Neural crest cell (in vitro differentiated cells): ENCODE data around the gene SIM1. TPM values are rescaled to one million over a fixed set of nuclear protein-coding genes. Genes with fewer than 3 reads are reported as not detected.

Source experiments
- DNase-seq: peaks from one replicate; pipeline ENCODE4 v3.0.0; 2021; ENCODE audit warnings: low read depth, mixed read lengths, low spot score
- H3K27ac Mint-ChIP-seq: one replicate; pipeline ENCODE4 v1.8.0; 2021; ENCODE audit warnings: mild to moderate bottlenecking, mixed read lengths; ENCODE audit not compliant: unreplicated experiment
- H3K27me3 Mint-ChIP-seq: 2 replicates; pipeline ENCODE4 v1.8.0; 2021; ENCODE audit warnings: low read depth, mild to moderate bottlenecking, mixed read lengths
- H3K36me3 Mint-ChIP-seq: 2 replicates; pipeline ENCODE4 v1.8.0; 2021; ENCODE audit warnings: low read depth, mild to moderate bottlenecking, mixed read lengths
- H3K4me1 Mint-ChIP-seq: 2 replicates; pipeline ENCODE4 v1.8.0; 2021; ENCODE audit warnings: mixed read lengths
- H3K4me3 Mint-ChIP-seq: one replicate; pipeline ENCODE4 v1.8.0; 2021; ENCODE audit warnings: mild to moderate bottlenecking, mixed read lengths
- H3K9me3 Mint-ChIP-seq: 2 replicates; pipeline ENCODE4 v1.8.0; 2021; ENCODE audit warnings: mixed read lengths
- total RNA-seq: library from RNA; stranded (reverse); gene quantifications from 2 replicates; pipeline ENCODE4 v1.2.1, GENCODE V29; 2021
- TF ChIP-seq, protein P1 (sequence below): fragments of 200-600 bp; sonication (generic); conservative IDR thresholded peaks from 2 replicates; pipeline ENCODE4 v1.5.0; 2021; ENCODE audit warnings: antibody characterized with exemption, mild to moderate bottlenecking

The SIM1 gene
- total RNA-seq, 1 donor from 2014 or later, result 0.58 TPM

DNA sequence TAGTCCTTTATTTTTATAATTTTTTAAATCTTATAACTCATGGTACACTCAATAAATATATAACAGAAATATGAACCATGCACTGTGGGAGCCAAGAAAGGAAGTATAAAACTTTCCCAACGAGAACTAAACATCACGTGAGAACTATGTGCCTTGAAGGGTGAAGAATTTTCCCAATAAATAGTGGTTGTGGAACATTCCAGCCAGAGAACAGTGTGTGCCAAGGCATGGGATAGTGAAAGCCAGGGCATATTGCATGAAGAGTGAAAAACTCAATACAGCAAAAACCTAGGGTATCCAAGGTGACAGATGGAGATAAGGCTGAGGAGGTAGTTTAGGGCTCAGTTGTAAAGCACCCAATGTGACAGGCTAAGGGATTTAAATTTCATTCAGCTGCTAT lies 86.1 kb downstream of the SIM1 start:
- H3K4me1 Mint-ChIP-seq, result no peaks in the 10 kb centered on the region
- H3K27me3 Mint-ChIP-seq, result peaks cover 27% of the 10 kb centered on the region
- no peaks in the 10 kb centered on the region for H3K36me3 Mint-ChIP-seq
- no peak overlapping the region for H3K4me3 Mint-ChIP-seq
- H3K27ac Mint-ChIP-seq, result no peak overlapping the region
- no peak for DNase-seq
- TF ChIP-seq, protein P1, sequence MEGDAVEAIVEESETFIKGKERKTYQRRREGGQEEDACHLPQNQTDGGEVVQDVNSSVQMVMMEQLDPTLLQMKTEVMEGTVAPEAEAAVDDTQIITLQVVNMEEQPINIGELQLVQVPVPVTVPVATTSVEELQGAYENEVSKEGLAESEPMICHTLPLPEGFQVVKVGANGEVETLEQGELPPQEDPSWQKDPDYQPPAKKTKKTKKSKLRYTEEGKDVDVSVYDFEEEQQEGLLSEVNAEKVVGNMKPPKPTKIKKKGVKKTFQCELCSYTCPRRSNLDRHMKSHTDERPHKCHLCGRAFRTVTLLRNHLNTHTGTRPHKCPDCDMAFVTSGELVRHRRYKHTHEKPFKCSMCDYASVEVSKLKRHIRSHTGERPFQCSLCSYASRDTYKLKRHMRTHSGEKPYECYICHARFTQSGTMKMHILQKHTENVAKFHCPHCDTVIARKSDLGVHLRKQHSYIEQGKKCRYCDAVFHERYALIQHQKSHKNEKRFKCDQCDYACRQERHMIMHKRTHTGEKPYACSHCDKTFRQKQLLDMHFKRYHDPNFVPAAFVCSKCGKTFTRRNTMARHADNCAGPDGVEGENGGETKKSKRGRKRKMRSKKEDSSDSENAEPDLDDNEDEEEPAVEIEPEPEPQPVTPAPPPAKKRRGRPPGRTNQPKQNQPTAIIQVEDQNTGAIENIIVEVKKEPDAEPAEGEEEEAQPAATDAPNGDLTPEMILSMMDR, result no peak
- no peaks in the 10 kb centered on the region for H3K9me3 Mint-ChIP-seq

DNA sequence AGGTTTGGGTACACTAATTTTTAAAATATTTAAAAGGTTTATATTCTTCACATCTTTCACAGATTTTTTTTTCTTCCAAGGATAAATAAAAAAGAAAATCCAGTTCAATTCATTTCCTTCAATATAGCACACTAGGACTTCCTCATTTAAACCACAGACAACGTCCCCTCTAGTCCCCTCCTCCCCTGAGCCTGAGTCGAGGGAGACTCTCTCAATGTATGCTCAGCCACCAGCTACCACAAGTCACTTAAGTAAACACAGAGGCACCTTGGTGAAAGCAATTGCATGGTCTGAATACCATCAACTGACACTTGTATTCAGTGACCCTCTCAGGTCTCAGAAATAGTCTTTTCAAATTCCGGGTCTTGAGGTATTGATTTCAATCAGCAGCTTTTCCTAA lies 88.6 kb downstream of the SIM1 start:
- no peaks in the 10 kb centered on the region for H3K36me3 Mint-ChIP-seq
- H3K4me3 Mint-ChIP-seq, result no peak overlapping the region
- no peaks in the 10 kb centered on the region for H3K9me3 Mint-ChIP-seq
- no peak for DNase-seq
- peaks cover 47% of the 10 kb centered on the region for H3K27me3 Mint-ChIP-seq
- TF ChIP-seq, protein P1, result no peak
- H3K27ac Mint-ChIP-seq, result no peak overlapping the region
- H3K4me1 Mint-ChIP-seq, result peaks cover 10% of the 10 kb centered on the region

DNA sequence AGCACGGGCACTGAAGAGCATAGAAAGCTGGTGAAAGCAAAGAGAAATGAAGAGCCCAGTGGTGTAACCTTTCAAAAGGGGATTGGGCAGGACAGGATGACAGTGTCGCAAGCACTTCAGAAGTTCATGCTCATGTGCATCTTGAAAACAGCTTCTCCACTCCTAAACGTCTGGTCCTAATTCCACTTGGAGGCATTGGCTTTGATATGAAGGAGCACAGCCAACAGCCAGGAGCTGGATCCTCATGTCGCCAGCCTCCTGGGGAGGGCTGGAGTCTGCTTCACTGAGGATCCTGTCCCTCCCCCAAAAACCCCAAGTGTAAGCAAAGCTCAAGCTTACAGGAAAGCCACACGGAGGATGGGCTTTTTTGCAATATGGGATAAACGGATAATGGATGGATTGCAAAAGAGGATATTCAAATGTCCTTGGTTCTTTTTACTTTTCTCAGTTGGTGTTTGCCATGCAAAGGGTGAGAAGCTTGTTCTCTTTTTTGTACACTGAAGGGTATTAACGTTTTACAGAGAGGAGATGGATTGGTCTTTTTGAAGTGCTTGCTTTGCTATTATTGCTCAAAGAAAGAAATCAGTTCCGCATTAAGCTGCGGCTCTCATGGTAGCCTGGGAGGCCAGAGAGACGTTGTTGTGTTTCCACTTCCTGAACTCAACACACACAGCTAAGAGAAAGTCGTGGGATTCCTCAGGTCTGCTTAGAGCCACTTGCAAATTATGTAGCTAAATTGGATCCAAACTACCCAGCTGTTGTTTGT lies 92.2 kb downstream of the SIM1 start:
- DNase-seq, result no peak
- TF ChIP-seq, protein P1, result no peak
- H3K27me3 Mint-ChIP-seq, result peaks cover 57% of the 10 kb centered on the region
- H3K36me3 Mint-ChIP-seq, result no peaks in the 10 kb centered on the region
- H3K9me3 Mint-ChIP-seq, result no peaks in the 10 kb centered on the region
- H3K4me1 Mint-ChIP-seq, result peaks cover 10% of the 10 kb centered on the region
- no peak overlapping the region for H3K4me3 Mint-ChIP-seq
- no peak overlapping the region for H3K27ac Mint-ChIP-seq

DNA sequence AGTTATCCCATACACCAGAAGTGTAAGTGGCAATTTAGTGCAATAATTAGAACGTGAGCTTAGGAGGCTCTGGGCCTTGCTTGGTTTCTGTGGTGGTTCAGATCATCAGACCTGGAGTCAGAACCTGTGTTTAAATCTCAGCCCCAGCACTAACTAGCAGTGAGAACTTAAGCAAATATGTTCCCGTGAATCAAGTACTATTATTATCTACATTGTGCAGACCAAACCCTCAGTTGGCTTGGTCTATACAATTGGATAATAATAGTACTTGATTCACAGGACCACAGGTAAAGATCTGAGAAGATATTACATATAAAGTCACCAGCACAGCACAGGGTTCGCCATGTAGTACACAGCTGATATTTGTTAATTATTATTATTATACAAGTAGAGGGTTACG lies 93.1 kb downstream of the SIM1 start:
- no peak overlapping the region for H3K27ac Mint-ChIP-seq
- peaks cover 53% of the 10 kb centered on the region for H3K27me3 Mint-ChIP-seq
- H3K9me3 Mint-ChIP-seq, result no peaks in the 10 kb centered on the region
- H3K36me3 Mint-ChIP-seq, result no peaks in the 10 kb centered on the region
- H3K4me3 Mint-ChIP-seq, result no peak overlapping the region
- H3K4me1 Mint-ChIP-seq, result peaks cover 10% of the 10 kb centered on the region
- no peak for DNase-seq
- TF ChIP-seq, protein P1, result no peak

DNA sequence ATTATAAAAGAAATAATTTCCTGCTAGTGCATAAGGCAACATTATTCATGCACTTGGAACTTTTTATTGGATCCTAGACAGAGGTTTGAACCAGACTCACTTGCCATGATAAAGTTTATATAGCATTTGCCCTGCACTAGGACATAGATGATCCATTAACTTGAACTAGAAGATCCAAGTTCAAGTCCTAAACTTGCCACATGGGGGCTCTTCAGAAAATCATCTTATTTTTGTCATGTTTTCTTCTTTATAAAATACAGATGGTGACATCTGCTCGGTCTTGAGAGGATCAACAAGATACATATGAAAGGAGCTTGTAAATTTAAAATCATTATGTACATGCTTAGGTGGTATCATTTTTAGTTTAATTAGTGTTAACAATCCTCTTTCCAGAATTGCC lies 94.5 kb downstream of the SIM1 start:
- TF ChIP-seq, protein P1, result peak; percentile 30
- Mint-ChIP-seq H3K4me3 (no peak overlapping the region), H3K4me1 (peaks cover 10% of the 10 kb centered on the region), H3K9me3 (no peaks in the 10 kb centered on the region), H3K27me3 (peaks cover 47% of the 10 kb centered on the region), H3K36me3 (no peaks in the 10 kb centered on the region), H3K27ac (no peak overlapping the region)
- no peak for DNase-seq
